HG03060 (cell line): ENCODE data around the gene TMEM203.

Source experiments
- ATAC-seq: cut with Tn5 transposase; IDR thresholded peaks from one replicate; pipeline ENCODE4 v1.9.1; 2021; ENCODE audit warnings: low read depth, moderate number of reproducible peaks; ENCODE audit not compliant: unreplicated experiment

Gene TMEM203

GRCh38 chr9:137198051-137198901, 7.2 kb downstream of the TMEM203 start:
- ATAC-seq = no peak

GRCh38 chr9:137195525-137196220, 9.8 kb downstream of the TMEM203 start:
- no peak for ATAC-seq

GRCh38 chr9:137194909-137195308, 10.5 kb downstream of the TMEM203 start:
- no peak for ATAC-seq

GRCh38 chr9:137194388-137194787, 11.1 kb downstream of the TMEM203 start:
- ATAC-seq = no peak

GRCh38 chr9:137193771-137194170, 11.7 kb downstream of the TMEM203 start:
- no peak for ATAC-seq

GRCh38 chr9:137192859-137193258, 12.6 kb downstream of the TMEM203 start:
- ATAC-seq = no peak

GRCh38 chr9:137192448-137192780, 13.0 kb downstream of the TMEM203 start:
- no peak for ATAC-seq

GRCh38 chr9:137191691-137192447, 13.6 kb downstream of the TMEM203 start:
- no peak for ATAC-seq

- no peak for ATAC-seq
Observed at GRCh38 chr9:137191245-137191644, 14.2 kb downstream of the TMEM203 start.

- no peak for ATAC-seq
Observed at GRCh38 chr9:137190315-137190856, 15.1 kb downstream of the TMEM203 start.

GRCh38 chr9:137189297-137190295, 15.9 kb downstream of the TMEM203 start:
- no peak for ATAC-seq

- peak; percentile 56 for ATAC-seq
Observed at GRCh38 chr9:137188490-137189296, 16.8 kb downstream of the TMEM203 start, which contains the start of the genes ANAPC2 and SSNA1. Gene ANAPC2 (minus strand): TSS chr9:137188560. CDS start chr9:137188532, 28 bp downstream. Gene SSNA1 (plus strand): TSS chr9:137188676. CDS start chr9:137188727, 51 bp downstream.

GRCh38 chr9:137188086-137188489, 17.4 kb downstream of the TMEM203 start:
- no peak for ATAC-seq

- ATAC-seq = no peak
Observed at GRCh38 chr9:137187386-137187785, 18.1 kb downstream of the TMEM203 start.

- no peak for ATAC-seq
Observed at GRCh38 chr9:137186385-137186784, 19.1 kb downstream of the TMEM203 start.

GRCh38 chr9:137185921-137186320, 19.5 kb downstream of the TMEM203 start:
- ATAC-seq = no peak

GRCh38 chr9:137184881-137185660, 20.4 kb downstream of the TMEM203 start:
- ATAC-seq = no peak
